ENCODE data around the gene MAGIX.
"Not testable (repeated sequence)": the region's sequence is repeated elsewhere in the genome, so short reads cannot be mapped to it uniquely, and the experiment has no call there.

MAGIX gene

GRCh38 chrX:49157194-49157593 lies 5.4 kb upstream of the MAGIX start:
- in situ Hi-C loops (cut with MboI; ENCODE audit: low sequenced_read_pairs) = no loop called here

GRCh38 chrX:49160908-49161307 lies 1.6 kb upstream of the MAGIX start:
- in situ Hi-C loops (cut with MboI; ENCODE audit: low sequenced_read_pairs) = no loop called here

- in situ Hi-C loops (cut with MboI; ENCODE audit: low sequenced_read_pairs) = no loop called here
Measured at GRCh38 chrX:49161632-49162031, 926 bp upstream of the MAGIX start.

GRCh38 chrX:49163555-49164419 lies 1.2 kb downstream of the MAGIX start:
- in situ Hi-C loops (cut with MboI; ENCODE audit: low sequenced_read_pairs) = no loop called here

GRCh38 chrX:49164589-49165360 lies 2.2 kb downstream of the MAGIX start:
- in situ Hi-C loops (cut with MboI; ENCODE audit: low sequenced_read_pairs) = no loop called here

GRCh38 chrX:49165901-49166881 lies 3.6 kb downstream of the MAGIX start:
- in situ Hi-C loops (cut with MboI; ENCODE audit: low sequenced_read_pairs) = no loop called here

- in situ Hi-C loops (cut with MboI; ENCODE audit: low sequenced_read_pairs) = no loop called here
Measured at GRCh38 chrX:49166914-49167739, 4.6 kb downstream of the MAGIX start.

- in situ Hi-C loops (cut with MboI; ENCODE audit: low sequenced_read_pairs) = no loop called here
Measured at GRCh38 chrX:49167740-49168108, 5.2 kb downstream of the MAGIX start.

- in situ Hi-C loops (cut with MboI; ENCODE audit: low sequenced_read_pairs) = no loop called here
Measured at GRCh38 chrX:49171752-49172279, 9.3 kb downstream of the MAGIX start, which contains the start of gene PLP2. PLP2 (plus strand) TSS chrX:49171898; CDS start chrX:49172001, 103 bp downstream.

GRCh38 chrX:49172280-49172780 lies 9.8 kb downstream of the MAGIX start:
- in situ Hi-C loops (cut with MboI; ENCODE audit: low sequenced_read_pairs) = no loop called here

- in situ Hi-C loops (cut with MboI; ENCODE audit: low sequenced_read_pairs) = not testable (repeated sequence)
Measured at GRCh38 chrX:49173544-49173943, 11.0 kb downstream of the MAGIX start.

GRCh38 chrX:49174723-49175122 lies 12.2 kb downstream of the MAGIX start:
- in situ Hi-C loops (cut with MboI; ENCODE audit: low sequenced_read_pairs) = no loop called here

- in situ Hi-C loops (cut with MboI; ENCODE audit: low sequenced_read_pairs) = no loop called here
Measured at GRCh38 chrX:49175435-49176274, 13.1 kb downstream of the MAGIX start.

- in situ Hi-C loops (cut with MboI; ENCODE audit: low sequenced_read_pairs) = no loop called here
Measured at GRCh38 chrX:49176421-49177326, 14.1 kb downstream of the MAGIX start.

GRCh38 chrX:49177338-49177833 lies 14.8 kb downstream of the MAGIX start:
- in situ Hi-C loops (cut with MboI; ENCODE audit: low sequenced_read_pairs) = no loop called here

GRCh38 chrX:49177873-49178480 lies 15.4 kb downstream of the MAGIX start:
- in situ Hi-C loops (cut with MboI; ENCODE audit: low sequenced_read_pairs) = no loop called here

GRCh38 chrX:49178537-49178936 lies 16.0 kb downstream of the MAGIX start:
- in situ Hi-C loops (cut with MboI; ENCODE audit: low sequenced_read_pairs) = no loop called here
